ENCODE measurements around the gene ALDH16A1.

- TF ChIP-seq, protein P1, sequence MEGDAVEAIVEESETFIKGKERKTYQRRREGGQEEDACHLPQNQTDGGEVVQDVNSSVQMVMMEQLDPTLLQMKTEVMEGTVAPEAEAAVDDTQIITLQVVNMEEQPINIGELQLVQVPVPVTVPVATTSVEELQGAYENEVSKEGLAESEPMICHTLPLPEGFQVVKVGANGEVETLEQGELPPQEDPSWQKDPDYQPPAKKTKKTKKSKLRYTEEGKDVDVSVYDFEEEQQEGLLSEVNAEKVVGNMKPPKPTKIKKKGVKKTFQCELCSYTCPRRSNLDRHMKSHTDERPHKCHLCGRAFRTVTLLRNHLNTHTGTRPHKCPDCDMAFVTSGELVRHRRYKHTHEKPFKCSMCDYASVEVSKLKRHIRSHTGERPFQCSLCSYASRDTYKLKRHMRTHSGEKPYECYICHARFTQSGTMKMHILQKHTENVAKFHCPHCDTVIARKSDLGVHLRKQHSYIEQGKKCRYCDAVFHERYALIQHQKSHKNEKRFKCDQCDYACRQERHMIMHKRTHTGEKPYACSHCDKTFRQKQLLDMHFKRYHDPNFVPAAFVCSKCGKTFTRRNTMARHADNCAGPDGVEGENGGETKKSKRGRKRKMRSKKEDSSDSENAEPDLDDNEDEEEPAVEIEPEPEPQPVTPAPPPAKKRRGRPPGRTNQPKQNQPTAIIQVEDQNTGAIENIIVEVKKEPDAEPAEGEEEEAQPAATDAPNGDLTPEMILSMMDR (IDR thresholded peaks at IDR 0.05; ENCODE audit: extremely low read depth in 1 of 2, insufficient read depth in 1 of 2, low read depth in 1 of 2, low read length in 2 of 2) = no peak
- TF ChIP-seq EZH2 (IDR thresholded peaks at IDR 0.05; ENCODE audit: borderline replicate concordance, low read depth, low read length, severe bottlenecking) = no peak
Observed at GRCh38 chr19:49503582-49503962, 50.5 kb downstream of the ALDH16A1 start.
